22Rv1 (cell line): ENCODE measurements around the gene CCM2.

Experiments
- CTCF ChIP-seq: fragments of 450-650 bp; IDR thresholded peaks from 2 replicates; pipeline ENCODE4 v1.5.1; 2017; ENCODE audit warnings: mild to moderate bottlenecking
- ZFX ChIP-seq: fragments of 450-650 bp; IDR thresholded peaks from 2 replicates; pipeline ENCODE4 v1.6.1; 2017; ENCODE audit warnings: antibody characterized with exemption, borderline replicate concordance

DNA sequence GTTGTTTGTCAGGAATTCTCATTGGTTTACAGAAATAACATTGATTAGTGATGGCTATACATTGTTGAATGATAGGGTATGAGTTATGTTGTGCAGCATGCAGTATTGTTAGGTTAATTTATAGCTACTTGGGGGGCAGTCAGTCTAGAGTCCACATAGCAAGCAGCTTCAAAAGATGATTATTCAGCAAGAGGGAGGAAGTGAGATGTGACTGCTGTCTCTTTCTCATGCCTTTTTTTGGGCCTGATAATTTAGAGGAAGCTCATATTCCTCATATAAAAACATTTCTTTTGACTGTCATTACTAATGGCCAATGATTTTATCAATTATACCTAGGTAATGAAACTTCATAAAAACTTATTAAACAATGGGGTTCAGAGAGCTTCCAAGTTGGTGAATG is 114.9 kb downstream of the CCM2 start:
- TF ChIP-seq CTCF (no peak), ZFX (no peak)
